H9 (cell line): ENCODE data around the gene RBP4. TPM values are rescaled to one million over a fixed set of nuclear protein-coding genes. Genes with fewer than 3 reads are reported as not detected.
A peak's percentile ranks its signal among the peaks of the same experiment; 100 is the strongest.

ENCODE experiments used
- DNase-seq: peaks from one replicate; pipeline ENCODE4 v3.0.0-alpha.2; 2017
- H2AFZ ChIP-seq: one replicate; pipeline ENCODE4 v1.6.1; 2013; ENCODE audit warnings: mild to moderate bottlenecking, low read length, control low read depth, moderate library complexity
- H2AK5ac ChIP-seq: 2 replicates; pipeline ENCODE4 v1.6.1; 2013; ENCODE audit warnings: low read length, control low read depth, mixed read lengths; ENCODE audit not compliant: insufficient read length
- H2BK120ac ChIP-seq: one replicate; pipeline ENCODE4 v1.6.1; 2013; ENCODE audit warnings: low read depth, mild to moderate bottlenecking, low read length, control low read depth, inconsistent platforms; ENCODE audit not compliant: poor library complexity, severe bottlenecking
- H2BK12ac ChIP-seq: 2 replicates; pipeline ENCODE4 v1.6.1; 2013; ENCODE audit warnings: low read length, control low read depth, mixed read lengths, low read depth; ENCODE audit not compliant: insufficient read length
- H2BK15ac ChIP-seq: 2 replicates; pipeline ENCODE4 v1.6.1; 2013; ENCODE audit warnings: low read depth, low read length, control low read depth
- H2BK20ac ChIP-seq: one replicate; pipeline ENCODE4 v1.6.1; 2013; ENCODE audit warnings: low read depth, mild to moderate bottlenecking, low read length, control low read depth, inconsistent platforms; ENCODE audit not compliant: poor library complexity, severe bottlenecking
- H2BK5ac ChIP-seq: 2 replicates; pipeline ENCODE4 v1.6.1; 2013; ENCODE audit warnings: low read length, control low read depth, mixed read lengths; ENCODE audit not compliant: insufficient read length
- H3K14ac ChIP-seq: 2 replicates; pipeline ENCODE4 v1.6.1; 2013; ENCODE audit warnings: low read length, control low read depth; ENCODE audit not compliant: insufficient read depth
- H3K18ac ChIP-seq: 2 replicates; pipeline ENCODE4 v1.6.1; 2013; ENCODE audit warnings: low read depth, mild to moderate bottlenecking, mixed read lengths, low read length, control low read depth; ENCODE audit not compliant: insufficient read length
- H3K23ac ChIP-seq: 2 replicates; pipeline ENCODE4 v1.6.1; 2013; ENCODE audit warnings: low read length, control low read depth, mixed read lengths, low read depth; ENCODE audit not compliant: insufficient read length
- H3K23me2 ChIP-seq: 2 replicates; pipeline ENCODE4 v1.6.1; 2013; ENCODE audit warnings: low read depth, mild to moderate bottlenecking, mixed read lengths, low read length, control low read depth; ENCODE audit not compliant: insufficient read length, poor library complexity, severe bottlenecking
- H3K27ac ChIP-seq: 2 replicates; pipeline ENCODE4 v1.5.1; 2013; ENCODE audit warnings: low read length, control low read depth, mixed read lengths, low read depth; ENCODE audit not compliant: insufficient read length
- H3K27me3 ChIP-seq: 2 replicates; pipeline ENCODE4 v1.6.1; 2013; ENCODE audit warnings: low read length, control low read depth, inconsistent platforms; ENCODE audit not compliant: insufficient read depth
- H3K4ac ChIP-seq: 2 replicates; pipeline ENCODE4 v1.6.1; 2013; ENCODE audit warnings: low read depth, mild to moderate bottlenecking, control low read depth, inconsistent platforms, low read length, moderate library complexity
- H3K4me1 ChIP-seq: 2 replicates; pipeline ENCODE4 v1.6.1; 2013; ENCODE audit warnings: low read length, control low read depth, inconsistent platforms; ENCODE audit not compliant: insufficient read depth
- H3K4me2 ChIP-seq: 2 replicates; pipeline ENCODE4 v1.6.1; 2013; ENCODE audit warnings: low read length, control low read depth, mixed read lengths; ENCODE audit not compliant: insufficient read length, insufficient read depth
- H3K56ac ChIP-seq: 2 replicates; pipeline ENCODE4 v1.6.1; 2013; ENCODE audit warnings: low read depth, mild to moderate bottlenecking, mixed read lengths, low read length, control low read depth; ENCODE audit not compliant: insufficient read length
- H3K79me1 ChIP-seq: 2 replicates; pipeline ENCODE4 v1.6.1; 2013; ENCODE audit warnings: low read depth, mild to moderate bottlenecking, moderate library complexity, low read length, control low read depth, inconsistent platforms; ENCODE audit not compliant: insufficient read depth, poor library complexity, severe bottlenecking
- H3K79me2 ChIP-seq: 2 replicates; pipeline ENCODE4 v1.6.1; 2013; ENCODE audit warnings: low read length, control low read depth, inconsistent platforms; ENCODE audit not compliant: insufficient read depth
- H3K9ac ChIP-seq: 2 replicates; pipeline ENCODE4 v1.6.1; 2013; ENCODE audit warnings: low read length, control low read depth, mixed read lengths; ENCODE audit not compliant: insufficient read length; ENCODE audit errors: extremely low read depth
- H3K9me3 ChIP-seq: one replicate; pipeline ENCODE4 v1.6.1; 2013; ENCODE audit warnings: low read depth, low read length, inconsistent platforms; ENCODE audit not compliant: control insufficient read depth
- H3T11ph ChIP-seq: one replicate; pipeline ENCODE4 v1.6.1; 2013; ENCODE audit warnings: mild to moderate bottlenecking, low read length, control low read depth, inconsistent platforms
- H4K20me1 ChIP-seq: one replicate; pipeline ENCODE4 v1.6.1; 2013; ENCODE audit not compliant: control insufficient read depth, insufficient read length, insufficient read depth
- H4K5ac ChIP-seq: 2 replicates; pipeline ENCODE4 v1.6.1; 2013; ENCODE audit warnings: low read depth, mild to moderate bottlenecking, mixed read lengths, low read length, control low read depth; ENCODE audit not compliant: insufficient read length
- H4K8ac ChIP-seq: replicated peaks from 2 replicates; pipeline ENCODE4 v1.6.1; 2013; ENCODE audit warnings: low read length, control low read depth, mixed read lengths, low read depth; ENCODE audit not compliant: insufficient read length
- H4K91ac ChIP-seq: 2 replicates; pipeline ENCODE4 v1.6.1; 2013; ENCODE audit warnings: low read depth, mild to moderate bottlenecking, moderate library complexity, mixed read lengths, low read length, control low read depth; ENCODE audit not compliant: insufficient read length
- H3K27ac Mint-ChIP-seq, 3 experiments: 2 replicates in 2 of 3; 3 replicates in 1 of 3; pipeline ENCODE4 v1.8.0; 2020 to 2021; ENCODE audit warnings: mixed read lengths in 3 of 3, mild to moderate bottlenecking in 1 of 3, moderate library complexity in 1 of 3
- H3K27me3 Mint-ChIP-seq: 2 replicates; pipeline ENCODE4 v1.8.0; 2021; ENCODE audit warnings: low read depth, mild to moderate bottlenecking, moderate library complexity, mixed read lengths
- H3K36me3 Mint-ChIP-seq, 3 experiments: 2 replicates in 2 of 3; 3 replicates in 1 of 3; pipeline ENCODE4 v1.8.0; 2020 to 2021; ENCODE audit warnings: low read depth in 3 of 3, mixed read lengths in 3 of 3; ENCODE audit not compliant: insufficient read depth in 1 of 3
- H3K4me1 Mint-ChIP-seq, 2 experiments: 2 replicates each; pipeline ENCODE4 v1.8.0; 2020; ENCODE audit warnings: mixed read lengths in 2 of 2
- H3K4me3 Mint-ChIP-seq, 2 experiments: 2 replicates in 1 of 2; 3 replicates in 1 of 2; pipeline ENCODE4 v1.8.0; 2020 to 2021; ENCODE audit warnings: mild to moderate bottlenecking in 2 of 2, mixed read lengths in 2 of 2, moderate library complexity in 1 of 2
- H3K9me3 Mint-ChIP-seq, 2 experiments: 2 replicates in 1 of 2; 3 replicates in 1 of 2; pipeline ENCODE4 v1.8.0; 2020; ENCODE audit warnings: mild to moderate bottlenecking in 2 of 2, mixed read lengths in 2 of 2, moderate library complexity in 1 of 2
- CTCF ChIP-seq: fragments of 200-600 bp; sonication (generic); conservative IDR thresholded peaks from 3 replicates; pipeline ENCODE4 v1.8.0; 2021; ENCODE audit warnings: antibody characterized with exemption, mild to moderate bottlenecking
- WGBS: extraction: QIAGEN DNeasy Blood & Tissue Kit; methylation state at CpG from one replicate; pipeline ENCODE4 v1.1.7; 2013; ENCODE audit warnings: missing lambda C conversion rate, low lambda C conversion rate, mixed read lengths; ENCODE audit not compliant: insufficient read length; ENCODE audit errors: extremely low coverage; 5-methylcytosine and 5-hydroxymethylcytosine counted together
- total RNA-seq: library from RNA; stranded (reverse); gene quantifications from 2 replicates; pipeline ENCODE4 v1.2.1, GENCODE V29; 2021

The RBP4 gene
- total RNA-seq, 1 experiment from 2014 or later: not detected

- Histone ChIP-seq H3K56ac (no peak overlapping the region), H3K4me2 (no peak overlapping the region), H3K18ac (no peak overlapping the region), H3K79me2 (no peaks in the 10 kb centered on the region), H3K14ac (no peak overlapping the region), H4K20me1 (no peaks in the 10 kb centered on the region), H2BK20ac (no peak overlapping the region), H3K27me3 (no peaks in the 10 kb centered on the region), H3K27ac (no peak overlapping the region), H3K9ac (no peak overlapping the region), H2BK5ac (no peak overlapping the region), H3K4ac (no peak overlapping the region), H3K9me3 (no peaks in the 10 kb centered on the region), H4K5ac (no peak overlapping the region), H4K8ac (no peak overlapping the region), H3K23me2 (no peaks in the 10 kb centered on the region), H3T11ph (no peak overlapping the region), H3K4me1 (no peaks in the 10 kb centered on the region), H2AFZ (no peak overlapping the region), H3K79me1 (no peaks in the 10 kb centered on the region), H2BK15ac (no peak overlapping the region), H2AK5ac (no peak overlapping the region), H3K23ac (no peak overlapping the region), H4K91ac (no peak overlapping the region), H2BK12ac (no peak overlapping the region), H2BK120ac (no peak overlapping the region)
- Mint-ChIP-seq H3K36me3 (no peaks in the 10 kb centered on the region), H3K27ac (no peak overlapping the region; a peak in 1 of 7 replicates), H3K4me3 (no peak overlapping the region; a peak in 1 of 5 replicates), H3K4me1 (peaks cover 0 to 3% of the 10 kb centered on the region in 2 experiments; a peak in 1 of 4 replicates), H3K9me3 (no peaks in the 10 kb centered on the region), H3K27me3 (peaks cover 4% of the 10 kb centered on the region; the same call in 1 of the 2 replicates)
- WGBS: no CpG with 5 or more reads among the region's 6 CpGs
- no peak for TF ChIP-seq CTCF
- DNase-seq: peak; percentile 59
Measured at GRCh38 chr10:93580828-93581227, 20.2 kb downstream of the RBP4 start.
